Stomach (tissue), 9 donors: ENCODE data around the gene PCBD2. TPM values are rescaled to one million over a fixed set of nuclear protein-coding genes. Genes with fewer than 3 reads are reported as not detected.

Experiments
- DNase-seq, 2 donors: peaks; one replicate each; pipeline versions ENCODE4 v3.0.0 to v3.0.0-alpha.2; 2013 to 2019
- H3K27ac ChIP-seq, 5 donors: fragments of 200-600 bp in 4 of 5; sonication (generic) in 4 of 5; one replicate each; pipeline ENCODE4 v1.5.1; 2013 to 2019; ENCODE audit warnings: mild to moderate bottlenecking in 1 of 5, moderate library complexity in 1 of 5
- H3K27me3 ChIP-seq, 3 donors: fragments of 200-600 bp; sonication (generic); one replicate each; pipeline ENCODE4 v1.5.1; 2017 to 2019; ENCODE audit warnings: mixed run types in 1 of 3
- H3K36me3 ChIP-seq, 4 donors: fragments of 200-600 bp; sonication (generic); 1 replicate in 3 of 4; 2 replicates in 1 of 4; pipeline ENCODE4 v1.5.1; 2016 to 2019
- H3K4me1 ChIP-seq, 4 donors: fragments of 200-600 bp; sonication (generic); one replicate each; pipeline ENCODE4 v1.5.1; 2016 to 2019
- H3K4me3 ChIP-seq, 4 donors: fragments of 200-600 bp; sonication (generic) in 3 of 4; one replicate each; pipeline ENCODE4 v1.5.1; 2016 to 2019; ENCODE audit warnings: mild to moderate bottlenecking in 1 of 4
- H3K9me3 ChIP-seq, 4 donors: fragments of 200-600 bp; sonication (generic); one replicate each; pipeline ENCODE4 v1.5.1; 2016 to 2019
- EP300 ChIP-seq: sonication (generic); formaldehyde crosslinking; IDR thresholded peaks from one replicate; pipeline ENCODE4 v1.6.1; 2017; ENCODE audit warnings: antibody characterized with exemption
- POLR2A ChIP-seq, 4 donors: fragments of 450-650 bp; IDR thresholded peaks; one replicate each; pipeline ENCODE4 v1.6.1; 2016; ENCODE audit warnings: antibody characterized with exemption in 4 of 4, control low read depth in 2 of 4, mild to moderate bottlenecking in 1 of 4, moderate library complexity in 1 of 4
- POLR2AphosphoS5 ChIP-seq, 3 donors: sonication (generic); formaldehyde crosslinking; IDR thresholded peaks; one replicate each; pipeline ENCODE4 v1.6.1; 2016; ENCODE audit warnings: antibody characterized with exemption in 3 of 3
- WGBS, 5 donors: extraction: QIAGEN DNeasy Blood & Tissue Kit in 3 of 5; methylation state at CpG; one replicate each; pipeline versions ENCODE4 v1.1.5 to v1.1.7; 2013 to 2018; 5-methylcytosine and 5-hydroxymethylcytosine counted together
- intact Hi-C: fragments of 100-400 bp; cut with DNase I; formaldehyde crosslinking; loops from one replicate; pipeline ENCODE4 v1.15.1; 2023; ENCODE audit warnings: low total_unique reads
- polyA plus RNA-seq, 3 donors: library from polyadenylated mRNA; stranded (reverse); fragments of 200-250 nt; gene quantifications; one replicate each; pipeline ENCODE4 v1.2.3, GENCODE V29; 2013
- total RNA-seq, 5 donors: library from RNA; depleted of rRNA; stranded (reverse); fragments of >200 nt; gene quantifications; one replicate each; pipeline versions ENCODE4 v1.1.0 to v1.2.3, GENCODE V29; 2014 to 2016
- TF ChIP-seq, protein P1 (sequence below), 7 experiments: fragments of 450-650 bp in 4 of 7; fragments of 200-600 bp in 3 of 7; sonication (generic) in 3 of 7; IDR thresholded peaks; one replicate each; pipeline ENCODE4 v1.5.1; 2016 to 2019; ENCODE audit warnings: antibody characterized with exemption in 7 of 7, control low read depth in 2 of 7, mild to moderate bottlenecking in 1 of 7
- donor health status: healthy with polysubstance abuse.
- donor health status: Bipolar disorder and iron deficiency.
- donor health status: healthy.

The PCBD2 gene
- total and polyA plus RNA-seq, 8 donors: under 0.01 to 18.5 (median 7.1) TPM

DNA sequence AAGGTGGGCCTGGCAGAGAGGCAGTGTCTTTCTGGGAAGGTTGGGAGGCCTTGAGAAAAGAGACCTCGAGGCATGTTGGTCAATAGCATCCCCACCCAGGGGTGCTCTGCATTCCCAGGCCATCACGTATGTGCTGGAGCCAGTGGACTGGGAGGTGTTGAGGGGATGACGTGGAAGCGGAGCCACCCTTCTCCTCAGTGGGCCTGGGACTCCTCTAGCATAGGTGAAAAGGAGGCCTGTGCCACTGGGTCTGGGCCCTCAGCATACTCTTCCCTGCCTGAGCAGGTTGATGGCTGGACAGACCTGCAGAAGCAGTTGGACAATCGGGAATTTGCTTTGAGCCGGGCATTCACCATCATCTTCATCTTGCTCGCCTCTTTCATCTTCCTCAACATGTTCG lies 103.6 kb downstream of the PCBD2 start:
- Histone ChIP-seq H3K4me1 (peaks cover 0 to 9% (median 4%) of the 10 kb centered on the region in 4 donors), H3K4me3 (no peak overlapping the region), H3K36me3 (no peaks in the 10 kb centered on the region), H3K9me3 (no peaks in the 10 kb centered on the region), H3K27me3 (no peaks in the 10 kb centered on the region), H3K27ac (no peak overlapping the region)
- no peak for DNase-seq
- WGBS, 5 donors: 80 to 95% (median 94%) methylated on average over 8 of the region's 8 CpGs
- intact Hi-C loops: no loop called here
- TF ChIP-seq POLR2AphosphoS5 (IDR thresholded peaks at IDR 0.05): no peak
- no peak for TF ChIP-seq EP300
- TF ChIP-seq, protein P1, sequence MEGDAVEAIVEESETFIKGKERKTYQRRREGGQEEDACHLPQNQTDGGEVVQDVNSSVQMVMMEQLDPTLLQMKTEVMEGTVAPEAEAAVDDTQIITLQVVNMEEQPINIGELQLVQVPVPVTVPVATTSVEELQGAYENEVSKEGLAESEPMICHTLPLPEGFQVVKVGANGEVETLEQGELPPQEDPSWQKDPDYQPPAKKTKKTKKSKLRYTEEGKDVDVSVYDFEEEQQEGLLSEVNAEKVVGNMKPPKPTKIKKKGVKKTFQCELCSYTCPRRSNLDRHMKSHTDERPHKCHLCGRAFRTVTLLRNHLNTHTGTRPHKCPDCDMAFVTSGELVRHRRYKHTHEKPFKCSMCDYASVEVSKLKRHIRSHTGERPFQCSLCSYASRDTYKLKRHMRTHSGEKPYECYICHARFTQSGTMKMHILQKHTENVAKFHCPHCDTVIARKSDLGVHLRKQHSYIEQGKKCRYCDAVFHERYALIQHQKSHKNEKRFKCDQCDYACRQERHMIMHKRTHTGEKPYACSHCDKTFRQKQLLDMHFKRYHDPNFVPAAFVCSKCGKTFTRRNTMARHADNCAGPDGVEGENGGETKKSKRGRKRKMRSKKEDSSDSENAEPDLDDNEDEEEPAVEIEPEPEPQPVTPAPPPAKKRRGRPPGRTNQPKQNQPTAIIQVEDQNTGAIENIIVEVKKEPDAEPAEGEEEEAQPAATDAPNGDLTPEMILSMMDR (IDR thresholded peaks at IDR 0.05): no peak
- TF ChIP-seq POLR2A (IDR thresholded peaks at IDR 0.05): no peak

DNA sequence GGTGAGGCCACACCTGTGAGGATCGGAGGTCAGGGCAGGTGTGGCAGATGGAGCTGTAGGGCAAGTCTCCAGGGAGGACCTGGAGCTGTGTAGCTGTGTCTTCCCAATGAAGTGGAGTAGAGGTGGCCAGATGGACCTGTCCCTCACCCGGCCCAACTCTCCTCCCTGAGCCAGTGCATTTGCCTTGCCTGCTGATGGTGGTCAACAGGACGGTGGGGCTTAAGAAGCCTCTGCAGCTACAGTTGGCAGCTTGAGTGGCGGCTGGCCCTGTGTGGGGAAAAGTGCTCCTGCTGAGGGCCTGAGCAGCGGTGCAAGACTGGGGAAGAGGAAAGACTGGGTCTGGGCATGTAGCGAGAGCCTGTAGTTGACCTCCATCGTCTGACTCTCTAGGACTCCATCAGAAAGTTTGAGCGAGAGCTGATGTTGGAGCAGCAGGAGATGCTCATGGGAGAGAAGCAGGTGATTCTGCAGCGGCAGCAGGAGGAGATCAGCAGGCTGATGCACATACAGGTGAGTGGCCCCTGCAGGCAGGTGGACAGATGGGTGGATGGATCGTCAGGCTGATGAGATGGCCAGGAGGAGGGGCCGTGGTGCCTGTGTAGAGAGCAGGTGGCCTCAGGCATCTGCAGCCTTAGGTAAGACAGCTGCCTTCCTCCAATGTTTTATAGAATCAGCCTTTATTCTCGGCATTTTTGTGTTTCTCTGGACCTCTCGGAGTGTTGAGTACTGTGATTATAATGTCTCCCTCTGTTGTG lies 104.2 kb downstream of the PCBD2 start:
- Histone ChIP-seq H3K27me3 (no peaks in the 10 kb centered on the region), H3K27ac (no peak overlapping the region), H3K36me3 (no peaks in the 10 kb centered on the region), H3K4me1 (peaks cover 6 to 15% (median 10%) of the 10 kb centered on the region in 4 donors), H3K4me3 (no peak overlapping the region), H3K9me3 (no peaks in the 10 kb centered on the region)
- 84 to 92% (median 88%) methylated on average over 11 to 13 of the region's 13 CpGs for WGBS, 5 donors
- peak in 1 of 2 donors; percentile 41 for DNase-seq
- intact Hi-C loops: no loop called here
- TF ChIP-seq POLR2A (IDR thresholded peaks at IDR 0.05) (no peak), EP300 (no peak), POLR2AphosphoS5 (IDR thresholded peaks at IDR 0.05) (no peak)
- TF ChIP-seq, protein P1 (IDR thresholded peaks at IDR 0.05): no peak

DNA sequence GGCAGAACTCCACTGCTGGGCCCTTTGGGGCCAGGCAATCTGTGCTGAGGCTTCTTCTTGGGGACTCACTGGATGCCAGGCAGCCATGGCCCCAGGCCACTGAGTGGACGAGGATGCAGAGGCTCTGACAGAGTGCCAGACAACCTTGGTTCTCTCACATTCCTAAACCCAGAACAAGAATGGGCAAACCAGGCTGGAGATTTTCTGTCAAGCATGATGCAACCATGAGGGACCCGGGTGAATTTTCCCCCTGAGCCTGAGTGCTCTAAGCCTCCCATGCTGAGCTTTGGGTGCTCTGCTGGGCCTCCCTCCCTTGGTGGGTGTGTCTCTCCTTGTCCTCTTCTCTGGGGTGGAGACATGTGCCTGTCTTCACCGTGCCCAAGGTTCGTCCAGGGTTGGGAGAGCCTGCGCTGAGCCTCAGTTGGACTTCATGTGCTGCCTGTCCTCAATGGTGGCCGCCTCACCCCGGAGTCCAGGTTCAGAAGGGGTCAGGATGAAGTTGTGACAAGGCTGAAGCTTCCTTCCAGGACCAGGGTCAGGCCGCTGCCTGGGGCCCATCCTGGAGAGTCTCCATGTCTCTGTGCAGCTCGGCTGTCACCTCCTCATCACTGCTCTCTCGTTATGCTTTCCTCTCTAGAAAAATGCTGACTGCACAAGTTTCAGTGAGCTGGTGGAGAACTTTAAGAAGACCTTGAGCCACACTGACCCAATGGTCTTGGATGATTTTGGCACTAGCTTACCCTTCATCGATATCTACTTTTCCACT lies 105.0 kb downstream of the PCBD2 start:
- intact Hi-C loops: no loop called here
- peak in 1 of 2 donors; percentile 0 for DNase-seq
- Histone ChIP-seq H3K27me3 (no peaks in the 10 kb centered on the region), H3K4me3 (no peak overlapping the region), H3K4me1 (peaks cover 13 to 23% (median 18%) of the 10 kb centered on the region in 4 donors), H3K9me3 (no peaks in the 10 kb centered on the region), H3K36me3 (no peaks in the 10 kb centered on the region), H3K27ac (no peak overlapping the region)
- WGBS, 5 donors: 89 to 94% (median 93%) methylated on average over 10 to 11 of the region's 11 CpGs
- TF ChIP-seq POLR2AphosphoS5 (IDR thresholded peaks at IDR 0.05) (no peak), POLR2A (IDR thresholded peaks at IDR 0.05) (no peak), EP300 (no peak)
- TF ChIP-seq, protein P1 (IDR thresholded peaks at IDR 0.05): no peak

DNA sequence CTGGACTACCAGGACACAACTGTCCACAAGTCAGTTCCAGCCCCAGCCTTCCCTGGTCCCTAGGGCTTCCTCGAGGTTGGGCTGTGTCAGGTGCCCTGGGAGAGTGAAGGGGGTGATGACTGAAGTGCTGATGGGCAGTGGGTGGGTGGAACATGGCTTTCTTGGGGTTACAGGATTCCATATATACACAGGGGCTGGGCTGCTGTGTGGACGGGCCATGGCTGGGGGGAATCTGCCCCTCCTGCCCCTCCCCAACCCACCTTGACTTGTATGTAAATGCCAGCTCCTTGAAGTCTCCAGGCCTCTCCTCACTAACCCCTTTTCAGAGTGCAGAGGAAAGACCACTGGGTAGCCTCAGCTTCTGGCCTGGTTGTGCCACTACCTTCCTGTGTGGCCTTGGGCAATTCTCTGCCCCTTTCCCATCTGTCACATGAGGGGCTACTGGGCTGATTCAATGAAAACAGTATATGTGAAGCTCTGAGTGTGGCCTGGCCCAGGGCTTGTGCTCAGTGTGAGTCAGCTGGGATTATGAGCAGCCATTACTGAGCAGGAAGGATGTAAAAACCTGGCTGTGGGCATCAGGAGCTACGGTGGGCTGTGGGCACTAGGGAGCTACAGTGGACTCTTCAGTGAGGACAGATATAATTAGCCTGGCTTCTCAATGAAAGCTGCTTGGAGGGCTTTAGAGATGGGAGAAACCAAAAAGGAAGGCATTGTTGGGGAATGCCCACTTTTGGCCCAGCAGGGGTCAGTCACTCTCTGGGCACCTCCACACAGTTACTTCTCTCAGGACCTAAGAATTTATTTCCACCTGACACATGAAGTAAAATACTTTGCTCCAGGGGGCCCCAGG lies 105.8 kb downstream of the PCBD2 start:
- 65 to 91% (median 85%) methylated on average over 3 of the region's 3 CpGs for WGBS, 5 donors
- no peaks in the 10 kb centered on the region for H3K9me3 ChIP-seq
- TF ChIP-seq, protein P1 (IDR thresholded peaks at IDR 0.05): no peak
- TF ChIP-seq EP300 (no peak), POLR2AphosphoS5 (IDR thresholded peaks at IDR 0.05) (no peak), POLR2A (IDR thresholded peaks at IDR 0.05) (no peak)
- H3K27me3 ChIP-seq: no peaks in the 10 kb centered on the region
- peak; percentile 11 to 24 for DNase-seq
- H3K4me1 ChIP-seq: peaks cover 14 to 31% (median 24%) of the 10 kb centered on the region in 4 donors
- no peaks in the 10 kb centered on the region for H3K36me3 ChIP-seq
- H3K4me3 ChIP-seq: no peak overlapping the region
- intact Hi-C loops: no loop called here
- H3K27ac ChIP-seq: no peak overlapping the region
